KBM-7 (cell line): ENCODE results near the gene NOS1.

Experiments used
- DNase-seq: peaks from one replicate; pipeline ENCODE4 v3.0.0-alpha.2; 2015
- in situ Hi-C: fragments of 300-500 bp; cut with MboI; formaldehyde crosslinking; loops from 2 replicates; pipeline ENCODE4 v1.14.3; 2020; ENCODE audit warnings: low sequenced_read_pairs, low pct_unique_long_range_greater_than_20kb, mixed read lengths

Gene NOS1

GRCh38 chr12:117342247-117342646 lies 19.2 kb downstream of the NOS1 start:
- DNase-seq, result no peak
- in situ Hi-C loops, result no loop called here

GRCh38 chr12:117339104-117339503 lies 22.3 kb downstream of the NOS1 start:
- no peak for DNase-seq
- in situ Hi-C loops, result no loop called here

GRCh38 chr12:117334855-117335587 lies 26.4 kb downstream of the NOS1 start:
- in situ Hi-C loops, result no loop called here
- DNase-seq, result no peak

GRCh38 chr12:117334051-117334450 lies 27.4 kb downstream of the NOS1 start:
- in situ Hi-C loops, result no loop called here
- no peak for DNase-seq

GRCh38 chr12:117333331-117333881 lies 28.0 kb downstream of the NOS1 start:
- peak; percentile 13 for DNase-seq
- in situ Hi-C loops, result no loop called here

- in situ Hi-C loops, result no loop called here
- DNase-seq, result no peak
Observed at GRCh38 chr12:117331691-117332090, 29.7 kb downstream of the NOS1 start.

GRCh38 chr12:117330441-117331113 lies 30.8 kb downstream of the NOS1 start:
- DNase-seq, result no peak
- in situ Hi-C loops, result no loop called here

GRCh38 chr12:117329756-117330155 lies 31.7 kb downstream of the NOS1 start:
- no peak for DNase-seq
- in situ Hi-C loops, result no loop called here

- DNase-seq, result no peak
- in situ Hi-C loops, result no loop called here
Observed at GRCh38 chr12:117328556-117329100, 32.8 kb downstream of the NOS1 start.

- no peak for DNase-seq
- in situ Hi-C loops, result no loop called here
Observed at GRCh38 chr12:117322428-117322827, 39.0 kb downstream of the NOS1 start.

GRCh38 chr12:117321572-117321971 lies 39.9 kb downstream of the NOS1 start:
- DNase-seq, result no peak
- in situ Hi-C loops, result no loop called here

GRCh38 chr12:117318591-117318990 lies 42.8 kb downstream of the NOS1 start:
- in situ Hi-C loops, result no loop called here
- no peak for DNase-seq

GRCh38 chr12:117316336-117316735 lies 45.1 kb downstream of the NOS1 start:
- in situ Hi-C loops, result no loop called here
- no peak for DNase-seq

- in situ Hi-C loops, result no loop called here
- peak; percentile 16 for DNase-seq
Observed at GRCh38 chr12:117313926-117314325, 47.5 kb downstream of the NOS1 start.

GRCh38 chr12:117312770-117313169 lies 48.7 kb downstream of the NOS1 start:
- DNase-seq, result no peak
- in situ Hi-C loops, result no loop called here

GRCh38 chr12:117309276-117309925 lies 52.0 kb downstream of the NOS1 start:
- in situ Hi-C loops, result no loop called here
- DNase-seq, result no peak

- in situ Hi-C loops, result no loop called here
- DNase-seq, result no peak
Observed at GRCh38 chr12:117300174-117300573, 61.3 kb downstream of the NOS1 start.

- in situ Hi-C loops, result no loop called here
Observed at GRCh38 chr12:117298648-117299225, 62.7 kb downstream of the NOS1 start.

GRCh38 chr12:117298191-117298590 lies 63.2 kb downstream of the NOS1 start:
- in situ Hi-C loops, result no loop called here

More at GRCh38 chr12:117298648-117299225, 62.7 kb downstream of the NOS1 start:
- DNase-seq, result no peak

More at GRCh38 chr12:117298191-117298590, 63.2 kb downstream of the NOS1 start:
- DNase-seq, result no peak
